Activated CD4-positive, alpha-beta T cell treated with anti-CD3 and anti-CD28 coated beads for 48 hours (primary cell): ENCODE measurements around the gene FGF4.
"Not testable (repeated sequence)": the region's sequence is repeated elsewhere in the genome, so short reads cannot be mapped to it uniquely, and the experiment has no call there.

Experiments used
- DNase-seq: peaks from one replicate; pipeline ENCODE4 v3.0.0-alpha.2; 2020

FGF4 gene

GRCh38 chr11:69771466-69771865, 3.7 kb downstream of the FGF4 start:
- DNase-seq = no peak

- DNase-seq = no peak
These were observed 4.6 kb downstream of the FGF4 start for GRCh38 chr11:69770540-69770939.

GRCh38 chr11:69765498-69765995, 9.6 kb downstream of the FGF4 start:
- no peak for DNase-seq

GRCh38 chr11:69764918-69765317, 10.2 kb downstream of the FGF4 start:
- DNase-seq = not testable (repeated sequence)

- DNase-seq = no peak
These were observed 14.8 kb downstream of the FGF4 start for GRCh38 chr11:69760319-69760718.

GRCh38 chr11:69752890-69753289, 22.3 kb downstream of the FGF4 start:
- no peak for DNase-seq

- DNase-seq = no peak
These were observed 24.1 kb downstream of the FGF4 start for GRCh38 chr11:69750875-69751597.

GRCh38 chr11:69750108-69750850, 24.9 kb downstream of the FGF4 start:
- no peak for DNase-seq

GRCh38 chr11:69748637-69749036, 26.5 kb downstream of the FGF4 start:
- DNase-seq = no peak

- no peak for DNase-seq
These were observed 28.1 kb downstream of the FGF4 start for GRCh38 chr11:69746752-69747742.

- no peak for DNase-seq
These were observed 29.0 kb downstream of the FGF4 start for GRCh38 chr11:69746140-69746539.

GRCh38 chr11:69745201-69745600, 29.9 kb downstream of the FGF4 start:
- DNase-seq = no peak

- DNase-seq = no peak
These were observed 30.7 kb downstream of the FGF4 start for GRCh38 chr11:69744435-69744834.

GRCh38 chr11:69734841-69735240, 40.3 kb downstream of the FGF4 start:
- DNase-seq = no peak

GRCh38 chr11:69734367-69734766, 40.8 kb downstream of the FGF4 start:
- no peak for DNase-seq

- DNase-seq = no peak
These were observed 42.2 kb downstream of the FGF4 start for GRCh38 chr11:69732910-69733309.

GRCh38 chr11:69731110-69731509, 44.0 kb downstream of the FGF4 start:
- DNase-seq = no peak

GRCh38 chr11:69730500-69730899, 44.6 kb downstream of the FGF4 start:
- DNase-seq = no peak

GRCh38 chr11:69729252-69729651, 45.9 kb downstream of the FGF4 start:
- no peak for DNase-seq

- no peak for DNase-seq
These were observed 47.9 kb downstream of the FGF4 start for GRCh38 chr11:69727266-69727665.

- DNase-seq = no peak
These were observed 48.7 kb downstream of the FGF4 start for GRCh38 chr11:69726481-69726880.

GRCh38 chr11:69726019-69726418, 49.1 kb downstream of the FGF4 start:
- DNase-seq = no peak

GRCh38 chr11:69721745-69722144, 53.4 kb downstream of the FGF4 start:
- DNase-seq = no peak
